K562 (cell line): Measurements from ENCODE around the gene NOPCHAP1. TPM values are rescaled to one million over a fixed set of nuclear protein-coding genes. Genes with fewer than 3 reads are reported as not detected.

ENCODE experiments used
- BRD9 ChIP-seq: fragments of 450-650 bp; IDR thresholded peaks from 2 replicates; pipeline ENCODE4 v1.6.1; 2018; ENCODE audit warnings: low read depth; ENCODE audit not compliant: partially characterized antibody
- CTCF ChIP-seq, 3 experiments: IDR thresholded peaks in 2 of 3; conservative IDR thresholded peaks in 1 of 3; 2 replicates each; pipeline ENCODE4 v1.5.1; 2011 to 2012; ENCODE audit warnings: low read length in 3 of 3, mild to moderate bottlenecking in 3 of 3, control low read depth in 2 of 3, improper control_type of control experiment in 1 of 3, inconsistent platforms in 1 of 3, low read depth in 1 of 3, mixed read lengths in 1 of 3, moderate library complexity in 1 of 3; ENCODE audit not compliant: insufficient read depth in 2 of 3
- DEAF1 ChIP-seq: fragments of 450-650 bp; formaldehyde crosslinking; IDR thresholded peaks from 2 replicates; pipeline ENCODE4 v1.4.0; 2020; ENCODE audit warnings: mild to moderate bottlenecking, moderate library complexity
- DPF2 ChIP-seq: fragments of 450-650 bp; IDR thresholded peaks from 2 replicates; pipeline ENCODE4 v1.6.1; 2016
- ETV1 ChIP-seq: fragments of 450-650 bp; conservative IDR thresholded peaks from 2 replicates; pipeline ENCODE4 v1.6.1; 2016; ENCODE audit warnings: missing genetic modification characterization, control low read depth, low read depth, missing compliant biosample characterization
- RAD21 ChIP-seq, 2 experiments: fragments of 250-450 bp in 1 of 2; fragments of 450-650 bp in 1 of 2; sonication (Bioruptor Pico) in 1 of 2; formaldehyde crosslinking in 1 of 2; IDR thresholded peaks in 1 of 2; conservative IDR thresholded peaks in 1 of 2; 2 replicates each; pipeline versions ENCODE4 v1.4.0 to v1.8.0; 2020 to 2022; ENCODE audit warnings: mild to moderate bottlenecking in 2 of 2, moderate library complexity in 1 of 2
- ZNF146 ChIP-seq: IDR thresholded peaks from one replicate; pipeline ENCODE4 v1.6.1; 2018; ENCODE audit warnings: missing compliant biosample characterization; ENCODE audit not compliant: unreplicated experiment
- ZNF589 ChIP-seq: fragments of 200-800 bp; sonication (Bioruptor generic); IDR thresholded peaks from 2 replicates; pipeline ENCODE4 v1.6.1; 2016; ENCODE audit warnings: low read depth, missing genetic modification characterization, missing compliant biosample characterization
- ZNF717 ChIP-seq: fragments of 250-450 bp; sonication (Bioruptor Pico); IDR thresholded peaks from 2 replicates; pipeline ENCODE4 v1.5.0; 2021
- polyA plus RNA-seq, 8 experiments: library from polyadenylated mRNA; depleted of rRNA in 4 of 8; stranded (reverse) in 5 of 8; unstranded in 3 of 8; fragments of >200 nt; fragmentation: Nextera tagmentation in 2 of 8; fragmentation: Illumina TruSeq in 1 of 8; extraction: Ambion mirVana in 2 of 8; extraction: Trizol in 1 of 8; gene quantifications; 2 replicates each; pipeline versions ENCODE4 v1.2.1 to v1.2.3, GENCODE V29; 2011 to 2014; ENCODE audit warnings: inconsistent platforms in 1 of 8, missing spikeins in 1 of 8
- total RNA-seq, 7 experiments: library from RNA; depleted of rRNA in 6 of 7; stranded (reverse); fragments of >200 nt in 6 of 7; fragmentation: Illumina TruSeq in 2 of 7; extraction: Trizol in 2 of 7; gene quantifications; 2 replicates each; pipeline versions ENCODE4 v1.2.1 to v1.2.3, GENCODE V29; 2011 to 2021; ENCODE audit warnings: low replicate concordance in 1 of 7
- TF ChIP-seq, protein P1 (sequence below): sonication (generic); formaldehyde crosslinking; IDR thresholded peaks from 2 replicates; pipeline ENCODE4 v1.8.1; 2023; ENCODE audit warnings: missing genetic modification reagents, mild to moderate bottlenecking, borderline replicate concordance
- TF ChIP-seq, protein P2 (sequence below): fragments of 450-650 bp; IDR thresholded peaks from 2 replicates; pipeline ENCODE4 v1.6.1; 2016

NOPCHAP1 gene
- total and polyA plus RNA-seq, 9 of the 15 experiments (the other 6 are each of a cell fraction or from before 2014, with no cell fraction given): 19.4 to 108 (median 33.4) TPM

- peak; percentile 13 to 43; a peak in 2 of 4 replicates for TF ChIP-seq RAD21 (CRISPR knock-in tag; conservative IDR thresholded peaks at IDR 0.05 in 1 of 2, IDR thresholded peaks at IDR 0.05 in 1 of 2)
- TF ChIP-seq CTCF (IDR thresholded peaks at IDR 0.05 in 2 of 3, conservative IDR thresholded peaks at IDR 0.05 in 1 of 3; ENCODE audit: insufficient read depth in 2 of 3, low read depth in 1 of 3, low read length in 3 of 3): peak; percentile 44 to 50 (median 48); a peak in 4 of 6 replicates
- TF ChIP-seq DPF2: no peak
- peak; percentile 40 for TF ChIP-seq ZNF146
- TF ChIP-seq, protein P1, sequence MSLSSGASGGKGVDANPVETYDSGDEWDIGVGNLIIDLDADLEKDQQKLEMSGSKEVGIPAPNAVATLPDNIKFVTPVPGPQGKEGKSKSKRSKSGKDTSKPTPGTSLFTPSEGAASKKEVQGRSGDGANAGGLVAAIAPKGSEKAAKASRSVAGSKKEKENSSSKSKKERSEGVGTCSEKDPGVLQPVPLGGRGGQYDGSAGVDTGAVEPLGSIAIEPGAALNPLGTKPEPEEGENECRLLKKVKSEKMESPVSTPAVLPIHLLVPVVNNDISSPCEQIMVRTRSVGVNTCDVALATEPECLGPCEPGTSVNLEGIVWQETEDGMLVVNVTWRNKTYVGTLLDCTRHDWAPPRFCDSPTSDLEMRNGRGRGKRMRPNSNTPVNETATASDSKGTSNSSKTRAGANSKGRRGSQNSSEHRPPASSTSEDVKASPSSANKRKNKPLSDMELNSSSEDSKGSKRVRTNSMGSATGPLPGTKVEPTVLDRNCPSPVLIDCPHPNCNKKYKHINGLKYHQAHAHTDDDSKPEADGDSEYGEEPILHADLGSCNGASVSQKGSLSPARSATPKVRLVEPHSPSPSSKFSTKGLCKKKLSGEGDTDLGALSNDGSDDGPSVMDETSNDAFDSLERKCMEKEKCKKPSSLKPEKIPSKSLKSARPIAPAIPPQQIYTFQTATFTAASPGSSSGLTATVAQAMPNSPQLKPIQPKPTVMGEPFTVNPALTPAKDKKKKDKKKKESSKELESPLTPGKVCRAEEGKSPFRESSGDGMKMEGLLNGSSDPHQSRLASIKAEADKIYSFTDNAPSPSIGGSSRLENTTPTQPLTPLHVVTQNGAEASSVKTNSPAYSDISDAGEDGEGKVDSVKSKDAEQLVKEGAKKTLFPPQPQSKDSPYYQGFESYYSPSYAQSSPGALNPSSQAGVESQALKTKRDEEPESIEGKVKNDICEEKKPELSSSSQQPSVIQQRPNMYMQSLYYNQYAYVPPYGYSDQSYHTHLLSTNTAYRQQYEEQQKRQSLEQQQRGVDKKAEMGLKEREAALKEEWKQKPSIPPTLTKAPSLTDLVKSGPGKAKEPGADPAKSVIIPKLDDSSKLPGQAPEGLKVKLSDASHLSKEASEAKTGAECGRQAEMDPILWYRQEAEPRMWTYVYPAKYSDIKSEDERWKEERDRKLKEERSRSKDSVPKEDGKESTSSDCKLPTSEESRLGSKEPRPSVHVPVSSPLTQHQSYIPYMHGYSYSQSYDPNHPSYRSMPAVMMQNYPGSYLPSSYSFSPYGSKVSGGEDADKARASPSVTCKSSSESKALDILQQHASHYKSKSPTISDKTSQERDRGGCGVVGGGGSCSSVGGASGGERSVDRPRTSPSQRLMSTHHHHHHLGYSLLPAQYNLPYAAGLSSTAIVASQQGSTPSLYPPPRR (CRISPR knock-in tag): no peak
- TF ChIP-seq ETV1 (tag): no peak
- TF ChIP-seq BRD9: no peak
- TF ChIP-seq ZNF717 (CRISPR knock-in tag): no peak
- TF ChIP-seq, protein P2, sequence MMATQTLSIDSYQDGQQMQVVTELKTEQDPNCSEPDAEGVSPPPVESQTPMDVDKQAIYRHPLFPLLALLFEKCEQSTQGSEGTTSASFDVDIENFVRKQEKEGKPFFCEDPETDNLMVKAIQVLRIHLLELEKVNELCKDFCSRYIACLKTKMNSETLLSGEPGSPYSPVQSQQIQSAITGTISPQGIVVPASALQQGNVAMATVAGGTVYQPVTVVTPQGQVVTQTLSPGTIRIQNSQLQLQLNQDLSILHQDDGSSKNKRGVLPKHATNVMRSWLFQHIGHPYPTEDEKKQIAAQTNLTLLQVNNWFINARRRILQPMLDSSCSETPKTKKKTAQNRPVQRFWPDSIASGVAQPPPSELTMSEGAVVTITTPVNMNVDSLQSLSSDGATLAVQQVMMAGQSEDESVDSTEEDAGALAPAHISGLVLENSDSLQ: no peak
- no peak for TF ChIP-seq ZNF589
- no peak for TF ChIP-seq DEAF1
Measured at GRCh38 chr12:104985206-104985605, 910 bp upstream of the NOPCHAP1 start (continued).
